Activated CD4-positive, alpha-beta T cell treated with anti-CD3 and anti-CD28 coated beads for 48 hours (primary cell): ENCODE results near the gene CDYL.
"Not testable (repeated sequence)": the region's sequence is repeated elsewhere in the genome, so short reads cannot be mapped to it uniquely, and the experiment has no call there.

ENCODE experiments used
- DNase-seq: peaks from one replicate; pipeline ENCODE4 v3.0.0-alpha.2; 2020

The CDYL gene

DNA sequence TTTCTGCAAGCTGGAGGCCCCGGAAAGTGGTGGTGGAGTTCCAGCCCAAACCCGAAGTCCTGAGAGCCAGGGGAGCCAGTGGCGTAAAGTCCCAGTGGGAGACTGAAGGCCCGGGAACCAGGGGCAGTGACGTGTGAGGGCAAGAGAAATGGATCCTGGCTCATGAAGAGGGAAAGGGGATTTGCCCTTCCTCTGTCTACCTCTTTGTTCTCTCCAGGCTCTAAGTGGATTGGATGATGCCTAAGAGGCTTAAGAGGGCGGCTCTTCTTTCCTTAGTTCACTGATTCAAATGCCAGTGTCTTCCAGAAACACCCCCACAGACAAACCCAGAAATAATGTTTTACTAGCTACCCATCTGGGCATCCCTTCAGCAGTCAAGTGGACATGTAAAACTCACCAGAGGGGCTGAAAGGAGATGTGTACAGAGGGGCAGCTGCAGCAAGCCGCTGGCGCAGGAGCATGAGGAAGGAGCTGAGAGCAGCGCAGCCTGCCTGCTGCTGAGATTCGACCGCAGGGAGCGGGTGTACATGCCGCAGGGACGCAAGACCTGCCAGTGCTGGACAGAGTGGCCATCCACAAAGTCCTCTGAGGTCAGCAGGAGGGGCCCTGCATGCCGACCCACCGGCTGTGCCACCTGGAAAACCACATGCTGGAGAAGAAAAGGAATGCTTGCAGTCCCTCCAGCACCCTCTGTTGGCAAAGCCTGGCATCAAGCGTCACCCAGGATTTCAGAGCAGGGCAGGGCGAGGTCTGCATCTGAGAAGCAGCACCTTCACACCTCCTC lies 29.5 kb downstream of the CDYL start:
- DNase-seq: peak; percentile 18

- no peak for DNase-seq
Measured at GRCh38 chr6:4806337-4806725, 30.1 kb downstream of the CDYL start.

- DNase-seq: no peak
Measured at GRCh38 chr6:4806791-4807190, 30.6 kb downstream of the CDYL start.

DNA sequence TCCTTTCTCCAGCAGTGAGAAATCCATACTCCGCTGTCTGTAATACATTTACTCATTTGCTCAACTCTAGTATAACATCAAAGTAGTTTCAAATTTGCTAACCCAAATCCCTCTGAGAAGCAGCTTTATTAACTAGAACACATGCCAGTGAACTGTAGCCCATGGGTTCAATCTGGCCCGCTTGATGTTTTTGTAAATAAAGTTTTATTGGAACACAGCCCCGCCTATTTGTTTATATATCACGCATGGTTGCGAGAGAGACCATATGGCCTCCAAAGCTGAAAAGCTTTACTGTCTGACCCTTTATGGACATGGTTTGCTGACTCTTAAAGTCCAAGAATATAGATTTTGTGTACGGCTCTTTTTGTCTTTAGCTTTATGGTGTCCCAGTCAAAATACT lies 32.2 kb downstream of the CDYL start:
- DNase-seq: no peak

DNA sequence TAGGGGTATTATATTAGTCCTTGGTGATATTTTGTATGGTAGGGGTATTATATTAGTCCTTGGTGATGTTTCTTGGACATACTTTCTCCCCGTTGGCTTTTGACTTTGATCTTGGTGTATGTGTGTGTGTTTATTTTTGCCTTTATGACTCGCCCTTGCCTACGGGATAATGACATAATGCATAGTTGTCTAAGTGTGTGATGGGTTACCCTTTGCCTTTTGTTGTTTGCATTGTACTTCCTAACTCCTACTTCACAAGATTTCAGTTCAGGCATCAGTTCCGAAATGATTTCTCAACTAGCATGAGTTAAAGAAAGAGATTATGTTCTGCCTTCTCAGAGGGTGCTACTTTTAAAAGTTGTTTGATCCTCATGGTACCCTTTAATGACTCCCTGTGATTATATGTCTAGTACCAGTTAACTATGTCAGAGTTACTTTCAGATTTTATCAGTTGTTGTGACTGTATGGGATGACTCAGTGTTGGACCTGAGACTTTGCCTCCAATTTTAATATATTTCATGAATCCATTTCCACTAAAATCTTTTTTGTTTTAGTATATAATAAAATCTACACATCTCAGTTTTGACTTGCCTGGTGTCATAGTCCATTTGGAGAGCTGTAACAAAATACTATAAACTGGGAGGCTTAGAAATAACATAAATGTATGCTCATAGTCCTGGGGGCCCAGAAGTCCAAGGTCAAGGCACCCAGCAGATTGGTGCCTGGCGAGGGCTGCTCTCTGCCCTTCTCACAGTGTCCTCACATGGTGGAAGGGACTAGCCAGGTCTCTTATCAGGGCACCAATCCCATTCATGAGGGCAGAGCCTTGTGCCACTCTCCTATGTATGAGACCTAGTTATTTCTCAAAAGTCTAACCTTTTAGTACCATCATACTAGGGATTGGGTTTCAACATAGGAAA lies 34.1 kb downstream of the CDYL start:
- DNase-seq: no peak

GRCh38 chr6:4812068-4812467 lies 35.9 kb downstream of the CDYL start:
- no peak for DNase-seq

GRCh38 chr6:4813055-4813454 lies 36.9 kb downstream of the CDYL start:
- DNase-seq: no peak

- DNase-seq: no peak
Measured at GRCh38 chr6:4814212-4814611, 38.0 kb downstream of the CDYL start.

- no peak for DNase-seq
Measured at GRCh38 chr6:4814987-4815386, 38.8 kb downstream of the CDYL start.

DNA sequence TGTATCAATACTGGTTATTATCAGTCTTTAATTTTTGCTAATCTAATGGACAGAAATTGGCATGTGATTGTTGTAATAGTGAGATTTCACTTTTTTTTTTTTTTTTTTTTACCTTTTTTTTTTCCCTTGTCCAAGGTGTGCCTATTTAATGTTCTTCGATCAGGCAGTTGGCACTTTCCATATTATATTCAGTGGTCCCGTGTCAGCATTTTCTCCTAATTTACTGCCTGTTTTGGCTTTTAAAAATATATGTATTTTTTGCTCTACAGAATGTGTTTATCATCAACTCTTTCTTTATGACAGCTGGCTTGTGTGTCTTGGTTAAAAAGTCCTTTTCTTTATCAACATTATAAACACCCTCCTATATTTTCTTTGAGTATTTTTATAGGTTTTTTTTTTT lies 39.4 kb downstream of the CDYL start:
- no peak for DNase-seq

GRCh38 chr6:4816904-4817303 lies 40.7 kb downstream of the CDYL start:
- no peak for DNase-seq

- DNase-seq: no peak
Measured at GRCh38 chr6:4817551-4817950, 41.3 kb downstream of the CDYL start.

DNA sequence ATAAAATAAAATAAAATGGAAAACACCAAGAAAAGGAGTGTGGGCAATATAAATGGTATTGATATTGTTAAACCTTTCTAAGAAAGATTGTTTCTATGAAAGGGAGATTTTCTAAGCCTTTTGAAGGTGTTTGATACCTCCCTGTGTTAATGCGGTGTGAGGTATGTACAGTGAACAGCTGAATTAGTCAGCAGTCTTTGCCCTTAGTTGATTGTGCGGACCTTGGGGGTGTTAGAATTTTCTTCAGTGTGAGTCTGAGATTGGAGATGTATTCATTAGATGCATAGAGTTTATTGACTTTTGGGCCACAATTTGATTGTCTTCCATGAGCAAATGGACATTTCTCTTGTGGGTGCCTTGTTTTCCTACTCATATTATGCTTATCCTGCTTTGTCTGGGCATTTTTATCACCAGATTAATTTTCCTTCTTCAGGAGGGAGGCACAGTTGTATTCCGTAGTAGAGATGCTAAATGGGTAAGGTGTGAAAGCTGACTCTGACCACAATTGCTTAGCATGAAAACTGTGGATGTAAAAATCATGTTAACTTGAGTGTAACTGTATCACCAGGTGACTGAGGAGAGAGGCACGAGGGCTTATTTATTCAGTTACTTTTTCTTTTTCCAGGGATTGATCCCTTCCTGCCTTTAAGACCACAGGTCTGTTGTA lies 42.2 kb downstream of the CDYL start:
- no peak for DNase-seq

- DNase-seq: no peak
Measured at GRCh38 chr6:4819706-4820283, 43.6 kb downstream of the CDYL start.

DNA sequence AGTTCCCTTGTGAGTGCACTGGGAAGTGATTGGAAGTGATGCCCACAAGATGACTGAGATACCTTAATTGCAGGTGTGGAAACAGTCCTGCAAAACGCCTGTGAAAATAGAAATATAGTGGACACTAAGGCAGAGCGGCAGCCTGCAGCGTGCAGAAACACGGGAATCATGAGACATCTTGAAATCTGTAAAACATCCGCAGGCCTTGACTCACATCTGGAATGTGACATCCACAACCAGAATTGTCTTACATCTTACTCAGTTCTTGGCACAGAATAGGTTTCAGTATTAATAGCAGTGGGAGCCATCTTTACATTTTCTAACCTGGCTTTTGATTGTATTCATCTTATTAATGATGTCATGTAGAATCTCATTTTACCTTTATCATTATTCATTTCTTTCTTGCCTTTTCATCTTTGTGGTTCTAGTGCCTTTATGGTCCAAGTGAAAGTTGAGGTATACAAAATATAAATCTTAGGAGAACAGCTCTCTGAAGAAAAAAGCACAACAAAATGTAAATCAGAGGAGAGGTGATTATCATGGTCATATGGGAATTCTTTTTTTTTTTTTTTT lies 44.6 kb downstream of the CDYL start:
- peak; percentile 19 for DNase-seq

DNA sequence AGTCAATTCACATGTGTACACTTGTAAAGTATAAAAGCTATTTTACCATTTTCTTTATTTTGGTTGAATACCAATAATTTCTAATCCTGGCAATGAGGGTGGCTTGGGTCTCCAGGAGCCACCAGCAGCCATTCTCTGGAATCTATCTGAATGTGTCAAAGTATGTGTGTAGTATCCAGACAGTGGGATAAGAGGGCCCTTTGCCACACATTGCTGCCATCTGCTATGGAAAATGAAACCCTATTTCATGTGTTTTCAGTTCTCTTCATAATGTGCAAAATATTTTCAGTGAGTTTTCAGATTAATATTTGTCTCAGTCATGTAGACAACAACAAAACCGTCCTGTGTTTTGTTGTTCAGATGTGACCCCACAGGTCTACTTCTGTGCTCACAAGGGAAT lies 46.3 kb downstream of the CDYL start:
- DNase-seq: no peak

- no peak for DNase-seq
Measured at GRCh38 chr6:4828187-4828698, 52.0 kb downstream of the CDYL start.

DNA sequence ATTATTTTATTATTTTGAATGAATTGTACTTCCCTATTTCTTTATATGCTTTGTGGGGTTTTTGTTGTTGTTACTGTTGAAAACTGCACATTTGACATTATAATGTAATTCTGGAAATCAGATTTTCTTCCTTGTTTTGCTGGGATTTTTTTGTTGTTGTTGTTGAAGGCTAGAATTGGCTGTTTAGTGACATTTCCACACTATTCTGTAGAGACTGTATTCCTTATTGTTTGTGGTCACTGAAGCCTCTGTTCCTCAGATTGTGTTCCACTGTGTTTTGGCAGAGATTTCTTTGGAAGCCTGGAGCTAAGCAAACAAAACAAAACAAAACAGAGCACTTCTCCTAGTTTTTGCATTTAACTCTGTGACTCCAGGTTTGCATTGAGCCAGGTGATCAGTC lies 52.9 kb downstream of the CDYL start:
- no peak for DNase-seq

GRCh38 chr6:4835540-4835939 lies 59.3 kb downstream of the CDYL start:
- DNase-seq: not testable (repeated sequence)

GRCh38 chr6:4840169-4840568 lies 64.0 kb downstream of the CDYL start:
- DNase-seq: no peak

DNA sequence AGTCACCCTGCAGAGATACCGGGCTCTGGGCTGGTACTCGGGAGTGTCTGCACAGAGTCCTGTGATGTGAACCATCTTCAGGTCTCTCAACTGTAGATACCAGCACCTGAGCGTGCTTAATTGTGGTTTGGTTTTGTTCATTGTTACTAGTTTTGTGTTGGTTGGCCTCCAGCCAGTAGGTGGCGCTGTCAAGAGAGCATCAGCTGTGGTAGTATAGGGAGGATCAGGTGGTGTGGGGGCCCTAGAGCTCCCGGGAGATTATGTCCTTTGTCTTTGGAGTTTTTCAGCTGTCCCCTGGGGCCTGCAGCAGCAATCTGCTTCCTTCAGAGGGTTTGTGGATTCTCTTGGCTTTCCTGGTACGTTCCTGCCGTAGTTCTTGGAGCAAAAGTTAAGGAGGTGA lies 67.9 kb downstream of the CDYL start:
- peak; percentile 36 for DNase-seq

DNA sequence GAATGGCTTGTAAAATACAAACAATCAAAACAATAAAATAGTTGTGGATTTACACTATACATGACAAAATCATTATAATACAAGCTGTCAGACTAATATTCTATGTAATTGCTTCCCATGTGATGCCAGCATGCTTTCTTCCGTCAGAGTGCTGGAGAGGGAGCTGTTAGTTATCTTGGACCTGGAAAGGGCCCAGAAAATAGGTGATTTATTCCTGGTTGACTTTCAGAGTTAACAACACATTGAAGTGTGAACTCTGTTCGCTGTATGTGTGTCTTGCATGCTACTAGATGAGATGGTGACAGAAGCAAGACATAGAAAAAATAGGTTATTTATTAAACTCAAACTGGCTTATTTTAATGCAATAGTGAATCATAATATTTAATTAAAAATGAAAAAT lies 70.2 kb downstream of the CDYL start:
- DNase-seq: no peak
